HG02852 (cell line): ENCODE data around the gene MUC6.
A peak's percentile ranks its signal among the peaks of the same experiment; 100 is the strongest.

ENCODE experiments used
- ATAC-seq: cut with Tn5 transposase; IDR thresholded peaks from one replicate; pipeline ENCODE4 v1.9.1; 2021; ENCODE audit warnings: mild to moderate bottlenecking, moderate library complexity; ENCODE audit not compliant: unreplicated experiment

The MUC6 gene

DNA sequence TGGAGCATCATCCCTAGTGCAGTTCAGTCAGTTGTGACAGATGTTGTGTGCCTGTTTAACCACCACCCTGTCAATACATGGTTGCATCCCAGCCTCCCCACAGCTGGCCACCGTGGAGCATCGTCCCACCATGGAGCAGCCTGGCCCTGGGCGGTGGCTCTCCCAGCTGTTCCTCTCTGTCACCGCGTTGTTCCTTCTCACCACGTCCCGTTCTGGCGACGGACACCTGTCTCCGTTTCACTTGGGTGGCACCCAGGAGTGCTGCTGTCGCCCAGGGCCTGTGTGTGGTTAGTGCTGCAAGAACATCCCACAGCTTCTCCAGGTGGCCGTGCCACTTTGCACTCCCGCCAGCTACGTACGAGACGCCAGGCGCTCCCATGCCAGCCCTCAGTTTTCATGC lies 26.5 kb downstream of the MUC6 start:
- no peak for ATAC-seq

DNA sequence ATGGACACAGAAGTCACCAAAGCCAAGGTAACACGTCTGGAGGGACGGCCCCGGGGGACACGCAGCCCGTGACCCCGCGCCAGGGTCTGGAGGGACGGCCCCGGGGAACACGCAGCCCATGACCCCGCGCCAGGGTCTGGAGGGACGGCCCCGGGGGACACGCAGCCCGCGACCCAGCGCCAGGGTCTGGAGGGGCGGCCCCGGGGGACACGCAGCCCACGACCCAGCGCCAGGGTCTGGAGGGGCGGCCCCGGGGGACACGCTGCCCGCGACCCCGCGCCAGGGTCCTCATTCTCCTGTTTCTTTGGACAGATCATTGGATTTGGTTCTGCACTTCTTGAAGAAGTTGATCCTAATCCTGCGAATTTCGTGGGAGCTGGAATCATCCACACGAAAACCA lies 27.1 kb downstream of the MUC6 start:
- no peak for ATAC-seq

DNA sequence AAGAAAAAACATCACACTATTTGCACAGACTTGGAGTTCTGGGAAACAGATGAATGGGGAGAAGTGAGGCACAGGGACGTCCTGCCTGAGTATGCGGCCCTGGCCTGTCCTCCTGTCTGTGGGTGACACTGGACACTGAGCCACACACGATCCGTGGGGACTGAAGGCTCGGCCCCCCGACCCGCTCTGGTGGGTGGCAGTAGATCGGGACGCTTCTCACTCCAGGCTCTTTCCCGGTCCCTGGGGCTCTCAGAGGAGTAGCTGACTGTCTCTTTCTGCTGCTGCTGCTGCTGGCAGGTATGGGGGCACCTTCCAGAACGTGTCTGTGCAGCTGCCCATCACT lies 27.7 kb downstream of the MUC6 start:
- no peak for ATAC-seq

DNA sequence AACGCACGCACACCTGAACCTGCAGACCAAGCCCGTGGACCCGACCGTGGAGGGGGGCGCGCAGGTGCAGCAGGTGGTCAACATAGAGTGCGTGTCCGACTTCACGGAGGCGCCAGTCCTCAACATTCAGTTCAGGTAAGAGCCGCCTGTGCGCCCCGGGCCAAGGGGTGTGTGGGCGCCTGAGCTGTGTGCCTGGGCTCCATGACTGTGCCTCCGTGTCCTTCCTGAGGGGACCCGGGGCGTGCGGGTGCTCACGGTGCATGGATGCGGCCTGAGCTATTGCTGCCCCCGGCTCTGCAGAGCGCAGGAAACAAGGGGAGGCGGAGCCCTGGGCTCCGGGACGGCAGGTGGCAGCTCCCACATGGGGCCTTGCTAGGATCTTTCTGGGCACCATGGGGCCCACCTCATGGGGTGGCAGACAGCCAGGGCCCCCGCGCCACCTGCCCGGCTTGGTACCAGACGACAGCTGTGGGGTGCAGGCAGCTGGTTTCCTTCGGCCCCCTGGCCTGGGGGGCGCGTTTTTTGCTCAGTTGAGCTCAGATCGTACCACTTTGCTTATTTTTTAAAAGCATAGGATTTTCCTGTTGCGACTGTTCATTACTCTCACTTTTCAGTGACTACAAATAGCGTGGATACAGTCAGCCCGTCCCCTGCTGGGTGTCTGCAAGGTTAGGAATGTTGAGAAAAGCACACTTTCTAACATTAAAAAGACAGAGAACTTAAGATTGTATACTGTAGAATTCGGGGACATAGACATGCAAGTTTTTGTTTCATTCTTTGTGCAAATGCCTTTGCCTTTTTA lies 28.3 kb downstream of the MUC6 start:
- no peak for ATAC-seq

GRCh38 chr11:1007279-1007678 lies 29.2 kb downstream of the MUC6 start:
- ATAC-seq = no peak

GRCh38 chr11:1006762-1007161 lies 29.8 kb downstream of the MUC6 start:
- no peak for ATAC-seq

DNA sequence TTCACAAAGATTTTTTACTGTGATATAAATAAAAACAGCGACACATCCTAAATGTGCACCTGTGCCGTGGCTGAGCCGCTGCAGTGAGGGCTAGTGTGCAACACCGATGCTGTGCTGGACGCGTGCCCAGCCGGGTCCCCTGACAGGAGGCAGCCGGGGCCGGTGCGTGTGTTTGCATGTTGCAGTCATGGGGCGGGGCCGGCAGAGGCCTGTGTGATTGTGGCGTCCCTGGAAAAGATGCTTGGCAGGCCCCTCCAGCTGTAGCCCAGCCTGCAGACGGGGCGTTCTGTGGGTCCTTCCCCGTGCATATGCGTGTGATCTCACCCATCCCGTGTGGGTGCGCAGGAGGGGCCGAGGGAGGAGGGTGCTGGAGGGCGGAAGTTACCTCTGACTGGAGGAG lies 30.6 kb downstream of the MUC6 start:
- no peak for ATAC-seq

DNA sequence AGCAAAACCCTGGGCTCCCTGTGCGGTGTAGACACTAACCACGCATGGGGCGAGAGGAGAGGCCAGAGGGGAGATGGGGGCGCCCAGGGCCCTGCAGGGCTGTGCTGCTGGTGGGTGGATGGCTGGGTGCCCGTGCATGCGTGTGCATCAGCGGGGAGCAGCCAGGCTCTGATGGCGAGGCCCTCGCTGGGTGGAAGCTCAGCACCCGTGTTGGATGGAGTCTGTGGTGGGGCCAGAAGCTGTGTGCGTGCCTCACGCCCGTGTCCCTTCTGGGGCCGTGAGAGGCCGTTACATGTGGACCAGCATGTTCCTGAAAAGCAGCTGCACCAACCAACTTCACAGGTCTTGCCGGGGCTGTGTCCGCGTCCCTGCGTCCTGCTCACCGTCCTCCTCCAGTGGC lies 33.4 kb downstream of the MUC6 start:
- no peak for ATAC-seq

GRCh38 chr11:1002406-1002984 lies 34.0 kb downstream of the MUC6 start:
- no peak for ATAC-seq

GRCh38 chr11:1001617-1002405 lies 34.7 kb downstream of the MUC6 start:
- no peak for ATAC-seq

GRCh38 chr11:1000357-1001278 lies 35.9 kb downstream of the MUC6 start:
- ATAC-seq = no peak

- ATAC-seq = no peak
These were observed 37.5 kb downstream of the MUC6 start for GRCh38 chr11:999009-999408.

- ATAC-seq = no peak
These were observed 38.6 kb downstream of the MUC6 start for GRCh38 chr11:997907-998306.

DNA sequence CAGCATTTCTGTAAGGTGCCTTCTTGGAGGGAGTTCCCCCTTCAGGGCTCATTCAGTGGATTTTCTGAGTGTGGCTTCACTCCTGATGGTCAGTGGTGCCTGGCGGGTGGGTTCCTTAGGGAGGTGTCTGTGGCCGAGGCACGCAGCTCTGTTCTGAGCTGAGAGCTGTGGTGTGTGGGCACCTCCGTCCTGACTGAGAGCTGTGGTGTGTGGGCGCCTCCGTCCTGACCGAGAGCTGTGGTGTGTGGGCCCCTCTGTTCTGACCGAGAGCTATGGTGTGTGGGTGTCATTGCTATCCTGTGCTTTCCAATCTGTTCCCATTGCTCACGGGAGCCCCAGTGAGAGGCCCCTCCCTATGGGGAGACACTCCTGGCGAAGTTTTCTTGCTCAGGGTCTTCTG lies 39.8 kb downstream of the MUC6 start:
- ATAC-seq = peak; percentile 42

- ATAC-seq = peak; percentile 72
These were observed 40.6 kb downstream of the MUC6 start for GRCh38 chr11:995752-996420.

DNA sequence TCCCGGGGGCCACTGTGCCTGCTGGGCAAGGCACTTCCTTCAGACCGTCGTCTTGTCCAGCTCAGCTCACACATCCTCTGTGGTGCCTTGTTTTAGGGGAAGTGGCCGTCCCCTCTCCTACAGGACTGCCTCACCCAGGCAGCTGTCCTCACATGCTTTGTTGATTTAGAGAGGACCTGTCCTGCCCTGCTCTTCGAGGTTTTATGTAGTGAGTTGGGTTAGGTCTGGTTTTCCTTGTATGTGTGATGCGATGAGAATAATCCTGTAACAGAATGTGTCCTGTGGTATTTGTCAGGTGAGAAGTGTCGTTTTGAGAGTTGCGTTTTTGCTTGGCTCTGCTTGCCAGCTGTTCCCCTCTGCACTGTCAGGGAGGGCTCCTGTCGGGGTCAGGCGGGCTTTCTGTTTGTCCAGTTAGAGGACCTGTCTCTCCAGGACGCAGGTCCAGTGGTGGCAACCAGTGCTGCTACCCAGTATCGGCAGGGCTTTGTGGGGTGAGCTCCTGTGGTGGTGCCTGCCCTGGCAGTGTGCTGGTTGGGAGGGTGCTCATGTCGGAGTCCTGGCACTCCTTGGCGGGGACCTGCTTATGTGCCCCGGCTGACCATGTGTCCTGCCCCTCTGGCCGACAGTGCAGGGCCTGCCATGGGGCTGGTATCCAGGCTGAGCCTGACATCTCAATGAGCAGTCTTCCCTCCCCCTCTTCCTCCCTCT lies 41.3 kb downstream of the MUC6 start:
- no peak for ATAC-seq

DNA sequence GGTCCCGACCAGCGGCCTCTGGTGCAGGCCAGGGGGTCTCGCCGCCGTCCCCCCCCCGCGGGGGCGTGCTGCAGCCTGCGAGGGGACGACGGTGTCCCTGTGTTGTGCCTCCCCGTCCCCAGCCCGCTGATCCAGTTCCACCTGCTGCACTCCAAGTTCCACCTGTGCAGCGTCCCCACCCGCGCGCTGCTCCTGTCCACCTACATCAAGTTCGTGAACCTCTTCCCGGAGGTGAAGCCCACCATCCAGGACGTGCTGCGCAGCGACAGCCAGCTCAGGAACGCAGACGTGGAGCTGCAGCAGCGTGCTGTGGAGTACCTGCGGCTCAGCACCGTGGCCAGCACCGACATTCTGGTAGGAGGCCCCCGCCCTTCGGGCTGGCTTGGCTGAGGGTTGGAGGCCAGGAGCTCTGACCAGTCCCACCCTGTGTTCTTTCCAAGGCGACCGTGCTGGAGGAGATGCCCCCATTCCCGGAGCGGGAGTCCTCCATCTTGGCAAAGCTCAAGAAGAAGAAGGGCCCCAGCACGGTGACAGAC lies 42.8 kb downstream of the MUC6 start:
- no peak for ATAC-seq

DNA sequence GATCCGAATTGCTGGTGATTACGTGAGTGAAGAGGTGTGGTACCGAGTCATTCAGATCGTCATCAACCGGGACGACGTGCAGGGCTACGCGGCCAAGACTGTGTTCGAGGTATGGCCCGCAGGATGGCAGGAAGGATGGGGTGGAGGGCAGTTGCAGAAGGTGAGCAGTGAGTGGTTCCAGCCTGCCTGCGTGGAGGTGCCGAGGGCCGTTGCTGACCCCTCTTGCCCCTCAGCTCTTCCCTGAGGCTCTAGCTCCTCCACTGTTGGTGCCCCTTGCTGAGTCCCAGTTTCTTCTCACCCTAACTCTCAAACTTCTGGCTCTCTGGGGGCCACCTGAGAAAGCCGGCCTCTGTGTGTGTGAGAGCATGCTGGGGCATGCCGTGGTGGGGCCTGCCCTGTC lies 43.9 kb downstream of the MUC6 start:
- ATAC-seq = no peak

GRCh38 chr11:991711-992307 lies 44.7 kb downstream of the MUC6 start:
- ATAC-seq = no peak
